H1 (cell line): ENCODE data around the gene KCNMA1. TPM values are rescaled to one million over a fixed set of nuclear protein-coding genes. Genes with fewer than 3 reads are reported as not detected.

Experiments used
- polyA plus RNA-seq, 7 experiments: library from polyadenylated mRNA; depleted of rRNA in 3 of 7; stranded (reverse) in 5 of 7; unstranded in 2 of 7; fragments of >200 nt in 5 of 7; fragments of 200-250 nt in 2 of 7; gene quantifications; 1 replicate in 5 of 7; 2 replicates in 1 of 7; 4 replicates in 1 of 7; pipeline versions ENCODE4 v1.2.1 to v1.2.3, GENCODE V29; 2011 to 2013; ENCODE audit warnings: missing spikeins in 2 of 7, mixed read lengths in 2 of 7
- total RNA-seq: library from RNA; stranded (reverse); fragmentation: NEBNext Ultra II Directional; extraction: Animal tissue kit (Norgen Biotek cat#: 25700); gene quantifications from 2 replicates; pipeline ENCODE4 v1.2.1, GENCODE V29; 2021
- TF ChIP-seq, protein P1 (sequence below): IDR thresholded peaks from 2 replicates; pipeline ENCODE4 v1.6.1; 2011; ENCODE audit warnings: low read depth, mild to moderate bottlenecking, low read length; ENCODE audit not compliant: insufficient read depth

The KCNMA1 gene
- total and polyA plus RNA-seq, 2 of the 8 experiments (the other 6 are each of a cell fraction or from before 2014, with no cell fraction given): 10.2 to 11.1 TPM

DNA sequence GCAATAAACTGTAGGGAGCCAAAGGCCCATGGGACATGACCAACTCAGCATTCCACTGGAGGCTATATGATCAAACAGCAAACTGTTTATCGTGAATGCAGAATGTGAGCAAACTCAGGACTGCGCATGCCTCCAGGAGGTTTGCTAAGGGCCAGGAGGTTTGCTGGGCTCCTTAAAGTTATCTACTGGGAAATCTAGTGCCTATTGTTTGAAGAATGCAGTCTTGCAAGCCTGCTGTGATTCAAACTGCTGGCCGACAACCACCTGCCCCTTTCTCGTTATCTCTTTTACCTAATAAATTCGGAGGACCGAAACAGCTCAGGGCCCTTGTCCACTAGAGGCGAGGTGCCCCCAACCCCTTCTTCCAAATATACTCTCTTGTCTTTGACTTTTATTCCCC, 404.1 kb downstream of the KCNMA1 start (continued):
- TF ChIP-seq, protein P1, sequence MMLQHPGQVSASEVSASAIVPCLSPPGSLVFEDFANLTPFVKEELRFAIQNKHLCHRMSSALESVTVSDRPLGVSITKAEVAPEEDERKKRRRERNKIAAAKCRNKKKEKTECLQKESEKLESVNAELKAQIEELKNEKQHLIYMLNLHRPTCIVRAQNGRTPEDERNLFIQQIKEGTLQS: no peak
